Prostate gland (tissue), 1 donor: Measurements from ENCODE around the gene ZFHX3.

Experiments used
- POLR2A ChIP-seq: fragments of 450-650 bp; IDR thresholded peaks from one replicate; pipeline ENCODE4 v1.6.1; 2016; ENCODE audit warnings: antibody characterized with exemption, mild to moderate bottlenecking
- POLR2AphosphoS5 ChIP-seq: sonication (generic); formaldehyde crosslinking; IDR thresholded peaks from one replicate; pipeline ENCODE4 v1.6.1; 2017; ENCODE audit warnings: antibody characterized with exemption

DNA sequence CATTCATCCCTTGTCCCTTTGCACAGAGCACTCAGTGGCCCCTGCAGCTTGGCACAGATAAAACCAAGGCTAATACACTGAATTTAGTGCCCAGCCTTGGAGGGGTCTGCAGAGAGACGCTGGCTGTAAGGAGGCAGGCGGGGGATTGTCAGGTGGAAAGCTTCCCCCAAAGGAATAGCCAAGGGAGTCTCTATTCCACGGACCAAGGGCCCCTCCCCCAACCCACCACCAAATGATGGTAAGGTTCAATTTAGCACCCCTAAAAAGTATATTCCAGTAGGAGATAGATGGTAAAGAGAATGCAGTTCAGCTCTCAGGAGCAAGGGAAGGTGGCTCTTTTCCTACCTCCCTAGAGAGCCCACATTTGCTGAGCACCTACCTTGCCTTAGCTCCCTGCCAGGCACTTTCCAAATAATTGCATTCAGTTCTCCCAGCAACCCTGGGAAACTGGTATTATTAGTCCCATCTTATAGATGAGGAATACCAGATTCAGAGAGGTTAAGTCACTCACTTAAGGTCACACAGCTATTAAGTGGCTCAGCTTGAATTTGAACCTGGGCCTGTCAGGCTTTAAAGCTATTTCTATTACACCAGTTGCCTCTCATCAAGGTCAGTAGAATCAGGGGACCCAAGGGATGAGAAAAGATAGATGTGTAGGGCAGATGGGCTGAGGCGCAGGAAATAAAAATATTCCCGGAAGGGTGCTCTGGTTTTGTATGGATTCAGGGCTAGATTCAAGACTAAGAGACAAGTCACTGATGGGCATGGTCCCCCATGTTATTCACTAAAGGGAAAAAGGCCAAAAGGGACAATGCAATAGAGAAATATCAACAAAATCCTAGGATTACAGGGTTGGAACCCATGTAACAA lies 20.0 kb upstream of the ZFHX3 start:
- TF ChIP-seq POLR2AphosphoS5 (no peak), POLR2A (no peak)
